A549 (cell line): ENCODE measurements around the gene HRH2.

Experiments
- CTCF ChIP-seq: fragments of >200 bp; sonication (Bioruptor Twin); formaldehyde crosslinking; IDR thresholded peaks from 3 replicates; pipeline ENCODE4 v1.5.1; 2016
- ELK1 ChIP-seq: fragments of 150-350 bp; IDR thresholded peaks from 2 replicates; pipeline ENCODE4 v1.6.1; 2014; ENCODE audit warnings: low read depth, mild to moderate bottlenecking, low read length
- HDAC2 ChIP-seq: fragments of 200-600 bp; sonication (generic); IDR thresholded peaks from 2 replicates; pipeline ENCODE4 v1.6.1; 2016
- HMGXB4 ChIP-seq: fragments of 250-450 bp; sonication (Bioruptor Pico); IDR thresholded peaks from 2 replicates; pipeline ENCODE4 v1.5.0; 2021; ENCODE audit warnings: mild to moderate bottlenecking, moderate library complexity, borderline replicate concordance
- PHF8 ChIP-seq: fragments of 200-600 bp; sonication (generic); IDR thresholded peaks from 2 replicates; pipeline ENCODE4 v1.6.1; 2016; ENCODE audit warnings: low read depth, mild to moderate bottlenecking, antibody characterized with exemption, moderate library complexity, borderline replicate concordance
- POLR2A ChIP-seq: IDR thresholded peaks from 2 replicates; pipeline ENCODE4 v1.6.1; 2012; ENCODE audit warnings: mild to moderate bottlenecking, low read length
- RCOR1 ChIP-seq: fragments of 150-350 bp; IDR thresholded peaks from 2 replicates; pipeline ENCODE4 v1.6.1; 2014; ENCODE audit warnings: antibody characterized with exemption, low read length, low read depth

- no peak for TF ChIP-seq HDAC2
- TF ChIP-seq RCOR1, result no peak
- TF ChIP-seq CTCF, result no peak
- TF ChIP-seq POLR2A, result no peak
- no peak for TF ChIP-seq ELK1
- TF ChIP-seq PHF8, result no peak
- TF ChIP-seq HMGXB4 (CRISPR knock-in tag), result no peak
These were observed 40.7 kb downstream of the HRH2 start for GRCh38 chr5:175698401-175699115.
